ENCODE measurements around the gene CCDC88B.

Gene CCDC88B, protein sequence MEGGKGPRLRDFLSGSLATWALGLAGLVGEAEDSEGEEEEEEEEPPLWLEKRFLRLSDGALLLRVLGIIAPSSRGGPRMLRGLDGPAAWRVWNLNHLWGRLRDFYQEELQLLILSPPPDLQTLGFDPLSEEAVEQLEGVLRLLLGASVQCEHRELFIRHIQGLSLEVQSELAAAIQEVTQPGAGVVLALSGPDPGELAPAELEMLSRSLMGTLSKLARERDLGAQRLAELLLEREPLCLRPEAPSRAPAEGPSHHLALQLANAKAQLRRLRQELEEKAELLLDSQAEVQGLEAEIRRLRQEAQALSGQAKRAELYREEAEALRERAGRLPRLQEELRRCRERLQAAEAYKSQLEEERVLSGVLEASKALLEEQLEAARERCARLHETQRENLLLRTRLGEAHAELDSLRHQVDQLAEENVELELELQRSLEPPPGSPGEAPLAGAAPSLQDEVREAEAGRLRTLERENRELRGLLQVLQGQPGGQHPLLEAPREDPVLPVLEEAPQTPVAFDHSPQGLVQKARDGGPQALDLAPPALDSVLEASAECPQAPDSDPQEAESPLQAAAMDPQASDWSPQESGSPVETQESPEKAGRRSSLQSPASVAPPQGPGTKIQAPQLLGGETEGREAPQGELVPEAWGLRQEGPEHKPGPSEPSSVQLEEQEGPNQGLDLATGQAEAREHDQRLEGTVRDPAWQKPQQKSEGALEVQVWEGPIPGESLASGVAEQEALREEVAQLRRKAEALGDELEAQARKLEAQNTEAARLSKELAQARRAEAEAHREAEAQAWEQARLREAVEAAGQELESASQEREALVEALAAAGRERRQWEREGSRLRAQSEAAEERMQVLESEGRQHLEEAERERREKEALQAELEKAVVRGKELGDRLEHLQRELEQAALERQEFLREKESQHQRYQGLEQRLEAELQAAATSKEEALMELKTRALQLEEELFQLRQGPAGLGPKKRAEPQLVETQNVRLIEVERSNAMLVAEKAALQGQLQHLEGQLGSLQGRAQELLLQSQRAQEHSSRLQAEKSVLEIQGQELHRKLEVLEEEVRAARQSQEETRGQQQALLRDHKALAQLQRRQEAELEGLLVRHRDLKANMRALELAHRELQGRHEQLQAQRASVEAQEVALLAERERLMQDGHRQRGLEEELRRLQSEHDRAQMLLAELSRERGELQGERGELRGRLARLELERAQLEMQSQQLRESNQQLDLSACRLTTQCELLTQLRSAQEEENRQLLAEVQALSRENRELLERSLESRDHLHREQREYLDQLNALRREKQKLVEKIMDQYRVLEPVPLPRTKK (N-terminal part only)

DNA sequence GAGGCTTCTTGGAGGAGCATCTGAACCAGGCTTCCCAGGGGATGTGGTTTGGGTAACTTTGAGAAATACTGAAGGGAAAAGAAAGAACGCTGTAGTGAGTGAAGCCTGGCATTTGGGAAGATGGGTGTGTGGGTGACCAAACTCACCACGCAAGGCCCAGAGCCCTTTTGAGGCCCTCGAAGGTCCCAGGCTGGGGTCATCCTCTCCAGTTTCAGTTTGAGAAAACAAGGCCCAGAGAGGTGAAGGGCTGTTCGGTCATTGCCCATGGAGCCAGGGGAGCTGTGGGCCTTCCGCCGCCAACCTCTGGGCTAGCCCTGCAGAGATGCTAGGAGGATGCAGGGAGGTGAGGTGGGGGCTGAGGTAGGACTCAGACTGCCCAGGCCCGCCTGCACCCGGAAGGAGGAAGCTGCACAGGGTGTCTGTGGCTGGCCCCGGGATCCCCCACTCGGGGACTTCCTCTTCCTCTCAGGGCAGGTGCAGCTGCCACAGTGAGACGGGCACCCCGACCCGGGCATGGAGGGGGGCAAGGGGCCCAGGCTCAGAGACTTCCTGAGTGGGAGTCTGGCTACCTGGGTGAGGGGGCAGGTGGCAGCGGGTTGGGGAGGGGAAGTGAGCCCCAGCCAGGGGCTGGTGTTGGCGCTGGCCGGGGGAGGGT is at the start of gene CCDC88B:
TSS of gene CCDC88B (plus strand) at position 451 of the 655 bp plus-strand sequence. CDS start at position 514, 63 bp downstream.
- no peak for DNase-seq

DNA sequence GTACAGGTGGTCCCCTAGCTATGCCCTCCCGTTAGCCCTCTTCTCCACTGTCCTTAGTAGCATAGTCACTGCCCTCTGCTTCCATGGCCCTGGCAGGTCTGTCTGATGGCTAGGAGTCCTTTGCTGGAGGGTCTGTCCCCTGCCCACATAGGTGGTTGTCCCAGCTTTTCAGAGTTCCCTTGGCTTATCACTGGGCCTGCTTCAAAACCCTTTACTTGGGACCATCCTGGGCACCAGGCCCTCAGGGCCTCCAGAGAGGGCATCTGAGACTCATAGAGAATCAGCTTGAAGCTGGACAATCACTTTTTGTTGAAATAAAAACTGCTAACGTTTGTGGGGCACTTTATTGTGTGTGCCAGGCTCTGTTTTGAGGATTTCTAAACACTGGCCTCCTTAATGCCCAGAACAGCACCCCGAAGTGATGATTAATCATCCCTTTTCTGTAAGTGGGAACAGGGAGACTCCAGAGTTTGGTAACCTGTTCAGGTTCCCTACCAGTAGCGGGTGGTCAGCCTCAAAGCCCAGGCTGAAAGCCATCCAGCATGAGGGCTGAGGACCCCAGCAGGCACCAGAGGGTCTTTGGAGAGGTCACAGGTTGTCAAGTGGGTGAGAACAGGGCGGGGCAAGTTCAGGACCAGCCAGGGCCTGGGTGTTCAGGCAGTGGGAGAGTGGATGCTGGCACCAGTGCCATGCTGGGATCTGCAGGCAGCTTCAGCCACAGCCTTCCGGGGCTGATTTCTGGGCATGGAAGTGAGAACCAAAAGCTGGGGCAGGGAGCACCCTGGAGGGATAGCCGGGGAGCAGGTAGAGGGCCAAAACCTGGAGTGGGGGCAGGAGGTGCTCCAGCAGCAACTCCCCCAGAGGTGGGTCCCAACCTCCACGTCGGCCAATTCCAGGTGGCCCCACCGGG is 49.4 kb upstream of the CCDC88B start:
- DNase-seq, result no peak

DNA sequence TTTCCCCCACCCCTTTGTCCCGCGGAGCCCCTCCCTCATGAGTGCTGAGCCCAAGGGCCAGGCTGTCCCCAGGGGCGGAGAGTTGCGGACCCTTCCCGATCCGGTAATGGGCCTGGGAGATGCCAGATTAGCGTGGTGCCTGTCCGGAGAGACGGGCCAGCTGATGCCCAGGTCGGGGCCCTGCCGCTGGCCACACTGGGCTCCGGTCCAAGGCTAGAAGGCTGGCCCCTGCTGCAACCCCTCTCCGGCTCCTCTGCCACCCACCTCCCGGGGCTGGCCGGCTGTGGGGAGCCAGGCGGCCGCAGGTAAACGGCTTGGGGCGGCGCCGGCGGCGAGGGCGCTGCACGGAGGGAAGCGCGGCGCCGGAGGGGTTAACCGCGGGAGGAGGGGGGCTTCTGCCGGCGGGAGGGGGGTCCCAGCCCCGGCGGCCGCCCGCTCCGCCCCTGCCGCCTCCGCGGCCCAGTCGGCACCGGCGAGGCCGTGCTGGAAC is 48.7 kb upstream of the CCDC88B start, which contains the start of gene KCNK4:
TSS of gene KCNK4 (plus strand) at position 41 of the 490 bp plus-strand sequence. CDS start 1,717 bp downstream, outside the sequence.
- no peak for DNase-seq

DNA sequence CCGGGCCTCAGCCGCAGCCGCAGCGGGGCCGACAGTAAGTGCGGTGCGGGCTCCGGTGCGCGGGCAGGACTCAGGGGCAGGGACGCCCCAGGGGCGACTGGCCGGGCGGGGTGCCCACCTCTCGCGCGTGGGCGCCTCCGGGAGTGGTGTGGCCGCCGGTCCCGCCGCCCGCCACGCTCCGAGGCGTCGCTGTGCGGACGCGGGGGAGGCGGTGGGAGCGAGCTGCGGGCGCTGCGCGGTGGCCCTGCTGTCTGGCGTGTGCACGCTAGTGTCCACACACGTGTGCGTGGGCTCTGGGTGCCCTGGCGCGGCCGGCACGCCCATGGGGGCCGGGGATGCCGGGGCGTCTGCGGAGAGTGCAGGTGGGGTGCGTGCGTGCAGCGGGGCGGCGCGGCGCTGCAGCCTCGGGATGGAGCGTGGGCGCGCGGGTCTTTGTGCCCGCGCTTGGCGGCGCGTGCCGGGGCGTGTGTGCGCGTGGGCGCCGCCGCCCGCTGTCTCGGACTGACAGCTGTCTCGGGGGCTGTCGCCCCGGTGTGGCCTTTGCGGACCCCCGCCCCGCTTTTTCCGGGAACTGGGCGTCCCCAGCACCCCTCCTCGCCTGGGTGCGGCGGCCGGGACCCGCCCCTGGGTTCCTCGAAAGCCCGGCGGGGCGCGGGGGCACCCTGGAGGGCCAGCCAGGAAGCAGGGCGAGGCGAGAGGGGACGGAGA is 48.1 kb upstream of the CCDC88B start:
- no peak for DNase-seq

DNA sequence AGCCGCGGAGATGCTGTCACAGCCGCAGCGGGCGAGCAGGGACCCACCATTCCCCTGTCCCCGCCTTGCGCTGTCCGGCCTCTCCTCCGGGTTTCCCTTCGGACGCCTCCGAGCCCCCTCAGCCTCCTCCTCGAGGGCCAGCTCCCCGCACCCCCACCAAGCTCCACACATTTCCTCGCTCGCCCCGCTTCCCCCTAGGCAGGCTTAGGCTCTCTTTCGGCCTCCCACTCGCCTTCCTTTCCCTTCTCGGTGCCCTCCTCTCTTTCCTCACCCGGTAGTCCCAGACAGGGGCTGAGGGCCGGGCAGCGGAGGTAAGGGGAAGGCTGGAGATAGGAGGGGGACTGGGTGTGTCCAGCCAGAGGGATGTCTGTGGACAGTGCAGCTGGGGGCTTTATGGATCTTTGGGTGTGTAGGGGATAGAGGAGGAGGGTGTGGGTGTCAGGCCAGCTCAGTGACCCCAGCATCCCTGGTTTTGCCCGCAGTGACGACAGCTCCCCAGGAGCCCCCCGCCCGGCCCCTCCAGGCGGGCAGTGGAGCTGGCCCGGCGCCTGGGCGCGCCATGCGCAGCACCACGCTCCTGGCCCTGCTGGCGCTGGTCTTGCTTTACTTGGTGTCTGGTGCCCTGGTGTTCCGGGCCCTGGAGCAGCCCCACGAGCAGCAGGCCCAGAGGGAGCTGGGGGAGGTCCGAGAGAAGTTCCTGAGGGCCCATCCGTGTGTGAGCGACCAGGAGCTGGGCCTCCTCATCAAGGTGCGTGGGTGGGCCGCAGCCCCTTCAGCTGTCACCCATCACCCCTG is 47.3 kb upstream of the CCDC88B start:
- no peak for DNase-seq

DNA sequence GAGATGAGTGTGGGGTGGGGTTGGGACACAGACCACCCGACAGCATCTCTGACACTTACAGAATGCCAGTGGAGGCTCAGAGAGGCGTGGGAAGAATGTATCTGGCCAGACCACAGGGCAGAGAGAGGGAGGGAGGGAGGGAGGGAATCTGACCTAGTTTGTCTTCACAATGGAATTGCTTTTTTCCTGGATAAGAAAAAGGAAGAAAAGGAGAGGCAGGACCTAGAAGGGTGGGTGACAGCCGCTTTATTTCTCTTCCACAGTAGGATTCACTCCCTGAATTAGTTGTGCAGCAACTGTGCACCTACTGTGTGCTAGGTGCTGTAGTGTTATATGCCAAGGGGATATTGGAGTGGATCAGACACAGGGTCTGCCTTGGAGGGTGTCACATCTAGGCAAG is 45.2 kb upstream of the CCDC88B start:
- DNase-seq, result no peak

DNA sequence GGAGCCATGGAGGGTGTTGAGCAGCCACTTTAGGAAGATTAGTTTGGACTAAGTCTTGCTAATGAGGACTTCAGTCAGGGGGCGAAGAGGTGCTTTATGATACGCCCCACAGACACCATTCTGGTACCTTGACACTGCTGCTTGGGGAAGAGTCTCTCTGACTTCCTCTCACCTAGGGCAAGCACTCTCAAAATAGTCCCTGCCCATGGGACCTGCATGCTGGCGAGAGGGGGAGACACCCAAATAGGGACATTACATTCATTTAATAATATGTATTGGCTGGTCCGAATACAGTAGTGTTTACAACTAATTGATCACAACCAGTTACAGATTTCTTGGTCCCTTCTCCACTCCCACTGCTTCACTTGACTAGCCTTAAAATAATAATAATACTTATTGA is 44.2 kb upstream of the CCDC88B start:
- DNase-seq, result no peak

DNA sequence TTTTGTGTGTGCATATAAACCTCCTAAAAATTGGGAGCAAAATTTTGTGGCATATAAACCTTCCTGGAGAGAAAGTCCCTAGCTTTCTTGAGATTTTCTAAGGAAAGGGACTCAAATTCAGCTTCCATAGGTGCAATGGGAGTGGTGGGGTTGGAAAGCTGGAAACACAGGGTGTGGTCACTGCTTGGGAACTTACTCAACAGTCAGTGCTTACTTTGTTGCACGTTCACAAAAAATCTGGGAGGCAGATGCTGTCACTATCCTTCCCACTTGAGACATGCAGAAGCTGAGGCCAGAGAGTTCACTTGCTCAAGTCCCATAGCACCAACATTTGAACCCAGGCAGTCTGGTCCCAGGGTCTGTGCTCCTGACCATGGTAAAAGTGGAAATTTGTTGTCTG is 43.8 kb upstream of the CCDC88B start:
- DNase-seq, result no peak

DNA sequence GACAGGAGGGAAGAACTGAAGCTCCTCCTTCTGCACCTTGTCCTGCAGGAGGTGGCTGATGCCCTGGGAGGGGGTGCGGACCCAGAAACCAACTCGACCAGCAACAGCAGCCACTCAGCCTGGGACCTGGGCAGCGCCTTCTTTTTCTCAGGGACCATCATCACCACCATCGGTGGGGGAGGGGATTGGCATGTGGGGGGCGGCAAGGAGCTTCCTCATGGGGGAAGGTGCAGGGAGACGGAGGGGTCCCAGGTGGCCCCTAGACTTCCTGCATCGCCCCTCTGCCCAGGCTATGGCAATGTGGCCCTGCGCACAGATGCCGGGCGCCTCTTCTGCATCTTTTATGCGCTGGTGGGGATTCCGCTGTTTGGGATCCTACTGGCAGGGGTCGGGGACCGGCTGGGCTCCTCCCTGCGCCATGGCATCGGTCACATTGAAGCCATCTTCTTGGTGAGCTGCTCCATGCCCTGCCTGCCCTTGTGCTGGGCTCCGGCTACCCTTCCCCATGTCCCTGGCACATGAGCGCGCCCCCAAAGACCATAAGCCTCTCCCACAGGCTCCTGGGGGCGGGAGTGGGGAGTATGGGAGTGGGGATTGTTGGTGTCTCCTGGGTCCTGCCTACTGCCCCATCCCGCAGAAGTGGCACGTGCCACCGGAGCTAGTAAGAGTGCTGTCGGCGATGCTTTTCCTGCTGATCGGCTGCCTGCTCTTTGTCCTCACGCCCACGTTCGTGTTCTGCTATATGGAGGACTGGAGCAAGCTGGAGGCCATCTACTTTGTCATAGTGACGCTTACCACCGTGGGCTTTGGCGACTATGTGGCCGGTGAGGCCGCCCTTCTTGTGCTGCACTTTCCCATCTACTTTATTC is 42.9 kb upstream of the CCDC88B start:
- no peak for DNase-seq

DNA sequence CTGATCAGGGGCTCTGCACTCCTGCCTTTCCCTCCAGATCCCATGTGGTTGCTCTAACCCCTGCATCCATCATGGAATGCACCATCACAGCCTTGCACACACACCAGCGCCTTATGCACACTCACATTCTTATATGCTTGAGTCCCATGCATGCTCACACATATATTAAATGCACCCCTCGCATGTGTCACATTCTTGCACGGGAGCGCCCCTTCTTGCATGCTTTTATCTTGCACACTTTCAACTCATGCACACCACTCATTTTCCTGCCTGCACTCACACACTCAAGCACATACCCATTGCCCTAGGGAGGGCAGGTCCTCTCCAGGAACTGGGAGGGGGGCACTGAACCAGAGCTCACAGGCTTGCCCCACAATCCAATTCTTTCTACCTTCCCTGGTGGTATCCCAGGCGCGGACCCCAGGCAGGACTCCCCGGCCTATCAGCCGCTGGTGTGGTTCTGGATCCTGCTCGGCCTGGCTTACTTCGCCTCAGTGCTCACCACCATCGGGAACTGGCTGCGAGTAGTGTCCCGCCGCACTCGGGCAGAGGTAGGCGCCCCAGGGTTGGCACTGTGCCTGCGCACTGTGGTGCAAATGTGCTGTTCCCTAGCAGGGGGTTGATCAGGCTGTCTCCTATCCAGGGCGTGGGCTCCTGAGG is 42.2 kb upstream of the CCDC88B start:
- DNase-seq, result no peak

DNA sequence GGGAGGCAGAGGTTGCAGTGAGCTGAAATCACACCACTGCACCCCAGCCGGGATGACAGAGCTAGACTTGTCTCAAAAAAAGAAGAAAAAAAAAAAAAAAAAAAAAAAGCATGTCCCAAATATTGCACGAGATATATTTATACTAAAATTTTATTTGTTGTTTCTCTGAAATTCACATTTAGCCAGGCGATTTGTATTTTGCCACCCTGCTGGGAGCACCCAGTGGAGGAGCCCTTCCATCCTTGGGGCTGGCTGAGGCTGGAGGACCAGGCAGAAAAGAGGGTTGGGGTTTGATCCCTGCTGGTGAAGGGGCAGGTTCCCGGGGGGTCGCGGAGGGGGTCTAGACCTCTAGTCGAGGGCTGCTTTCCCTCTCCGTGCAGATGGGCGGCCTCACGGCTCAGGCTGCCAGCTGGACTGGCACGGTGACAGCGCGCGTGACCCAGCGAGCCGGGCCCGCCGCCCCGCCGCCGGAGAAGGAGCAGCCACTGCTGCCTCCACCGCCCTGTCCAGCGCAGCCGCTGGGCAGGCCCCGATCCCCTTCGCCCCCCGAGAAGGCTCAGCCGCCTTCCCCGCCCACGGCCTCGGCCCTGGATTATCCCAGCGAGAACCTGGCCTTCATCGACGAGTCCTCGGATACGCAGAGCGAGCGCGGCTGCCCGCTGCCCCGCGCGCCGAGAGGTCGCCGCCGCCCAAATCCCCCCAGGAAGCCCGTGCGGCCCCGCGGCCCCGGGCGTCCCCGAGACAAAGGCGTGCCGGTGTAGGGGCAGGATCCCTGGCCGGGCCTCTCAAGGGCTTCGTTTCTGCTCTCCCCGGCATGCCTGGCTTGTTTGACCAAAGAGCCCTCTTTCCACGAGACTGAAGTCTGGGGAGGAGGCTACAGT is 40.8 kb upstream of the CCDC88B start:
- DNase-seq, result peak in 1 of 2 experiments; percentile 45

DNA sequence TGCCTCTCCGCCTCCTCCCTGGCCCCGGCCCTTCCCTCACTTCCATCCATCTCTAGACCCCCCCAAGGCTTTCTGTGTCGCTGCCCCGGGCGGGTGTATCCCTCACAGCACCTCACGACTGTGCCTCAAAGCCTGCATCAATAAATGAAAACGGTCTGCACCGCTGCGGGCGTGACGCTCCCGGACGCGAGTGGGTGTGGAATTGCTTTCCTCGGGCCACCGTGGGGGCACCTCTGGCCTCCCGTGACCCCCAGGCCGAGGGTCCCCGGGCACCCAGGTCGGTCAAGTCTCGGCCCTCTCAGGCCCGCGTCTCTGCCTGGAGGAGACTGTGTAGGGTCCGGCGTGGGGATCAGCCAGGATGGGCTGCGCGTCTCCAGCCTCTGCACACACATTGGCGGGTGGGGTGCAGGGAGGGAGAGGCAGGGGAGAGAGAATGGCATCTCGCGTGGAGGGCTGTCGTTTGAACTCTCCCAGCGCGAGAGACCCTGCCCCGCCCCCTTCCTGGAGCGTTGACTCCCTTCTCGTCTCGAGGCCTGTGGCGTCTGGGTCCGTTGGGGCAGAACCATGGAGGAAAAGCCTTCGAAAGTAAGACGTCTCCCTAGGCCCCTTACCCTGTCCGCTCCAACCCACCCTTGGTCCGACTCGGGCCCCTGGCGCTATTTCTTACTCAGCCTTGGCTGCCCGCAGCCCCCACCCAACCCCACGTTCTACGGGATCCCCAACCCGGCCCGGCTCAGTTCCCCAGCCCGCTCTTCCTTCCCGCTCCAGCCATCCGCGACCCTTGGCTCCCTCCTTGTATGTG is 40.0 kb upstream of the CCDC88B start, which contains the start of gene CATSPERZ:
TSS of gene CATSPERZ (plus strand) at position 512 of the 802 bp plus-strand sequence. CDS start at position 565, 53 bp downstream.
- DNase-seq, result peak in 1 of 2 experiments; percentile 59

DNA sequence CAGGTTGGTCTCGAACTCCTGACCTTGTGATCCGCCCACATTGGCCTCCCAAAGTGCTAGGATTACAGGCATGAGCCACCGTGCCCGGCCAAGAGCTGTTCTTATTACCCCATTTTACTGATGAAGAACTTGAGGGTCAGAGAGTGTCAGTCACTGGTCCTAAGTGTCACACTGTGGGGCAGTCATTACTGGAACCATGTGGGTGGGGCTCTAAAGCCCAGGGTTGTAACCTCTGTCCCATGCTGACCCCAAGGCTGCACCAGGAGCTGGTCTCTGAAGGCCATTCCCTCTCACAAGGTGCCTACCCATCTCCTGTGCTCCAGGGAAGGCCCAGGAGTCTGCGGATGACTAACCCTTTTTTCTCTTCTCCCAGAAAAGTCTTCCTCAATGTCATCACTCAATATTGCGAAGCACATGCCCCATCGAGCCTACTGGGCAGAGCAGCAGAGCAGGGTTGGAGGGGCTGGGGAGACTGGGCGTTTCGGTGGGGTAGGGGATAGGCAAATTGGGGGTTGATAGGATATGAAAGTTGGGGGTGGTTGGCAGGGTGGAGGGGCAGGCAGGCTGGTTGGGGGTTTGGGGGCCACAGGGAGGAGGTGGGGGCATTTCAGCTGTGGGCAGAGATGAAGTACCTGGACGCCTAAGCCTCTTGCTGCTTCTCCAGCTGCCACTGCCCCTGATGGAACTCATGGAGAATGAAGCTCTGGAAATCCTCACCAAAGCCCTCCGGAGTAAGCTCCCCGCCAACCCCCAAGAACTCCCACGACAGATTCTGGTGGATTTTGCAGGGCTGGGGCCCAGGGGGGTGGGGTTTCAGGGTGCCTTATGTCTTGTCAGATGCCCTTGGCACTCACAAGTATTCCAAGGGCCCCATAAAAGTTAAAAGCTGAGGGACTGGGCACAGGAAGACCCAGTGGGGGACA is 36.6 kb upstream of the CCDC88B start:
- no peak for DNase-seq

DNA sequence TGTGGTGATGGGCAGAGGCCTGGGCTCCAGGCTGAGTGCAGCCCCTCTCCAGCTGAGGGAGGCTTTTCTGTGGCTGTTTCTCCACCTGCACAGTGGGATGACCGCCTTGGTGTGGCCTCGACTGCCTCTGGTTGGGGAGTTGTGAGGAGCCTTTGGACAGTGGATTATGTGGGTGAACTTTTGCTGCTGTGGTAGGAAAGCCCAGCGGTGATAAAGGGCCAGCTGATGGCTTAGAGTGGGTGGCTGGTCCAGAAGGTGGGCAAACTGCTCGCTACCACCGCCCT is 36.0 kb upstream of the CCDC88B start:
- DNase-seq, result no peak
